AG04449 (cell line): Measurements from ENCODE around the gene NUCB1.
A peak's percentile ranks its signal among the peaks of the same experiment; 100 is the strongest.

Source experiments
- CTCF ChIA-PET: fragments of 350-600 bp; formaldehyde crosslinking; extraction: SDS; loops from one replicate; lab custom pipeline; 2021; ENCODE audit warnings: antibody characterized with exemption; lab: Yijun Ruan, JAX
- POLR2A ChIA-PET: fragments of 400-600, 350-600 bp; formaldehyde crosslinking; extraction: SDS; loops from one replicate; lab custom pipeline; 2020; ENCODE audit warnings: antibody characterized with exemption, inconsistent platforms; lab: Yijun Ruan, JAX
- DNase-seq: peaks from one replicate; pipeline ENCODE4 v3.0.0-alpha.2; 2010; ENCODE audit warnings: low read depth, low spot score
- H3K4me3 ChIP-seq: 2 replicates; pipeline ENCODE4 v1.5.1; 2011; ENCODE audit warnings: low read depth, mild to moderate bottlenecking, control low read depth, low read length
- TF ChIP-seq, protein P1 (sequence below): IDR thresholded peaks from one replicate; pipeline ENCODE4 v1.5.1; 2011; ENCODE audit warnings: mild to moderate bottlenecking, moderate library complexity, low read length, control low read depth, inconsistent platforms; ENCODE audit not compliant: insufficient read depth; ENCODE audit errors: missing control alignments

Gene NUCB1

GRCh38 chr19:48970139-48970766 is 70.1 kb downstream of the NUCB1 start:
- TF ChIP-seq, protein P1, sequence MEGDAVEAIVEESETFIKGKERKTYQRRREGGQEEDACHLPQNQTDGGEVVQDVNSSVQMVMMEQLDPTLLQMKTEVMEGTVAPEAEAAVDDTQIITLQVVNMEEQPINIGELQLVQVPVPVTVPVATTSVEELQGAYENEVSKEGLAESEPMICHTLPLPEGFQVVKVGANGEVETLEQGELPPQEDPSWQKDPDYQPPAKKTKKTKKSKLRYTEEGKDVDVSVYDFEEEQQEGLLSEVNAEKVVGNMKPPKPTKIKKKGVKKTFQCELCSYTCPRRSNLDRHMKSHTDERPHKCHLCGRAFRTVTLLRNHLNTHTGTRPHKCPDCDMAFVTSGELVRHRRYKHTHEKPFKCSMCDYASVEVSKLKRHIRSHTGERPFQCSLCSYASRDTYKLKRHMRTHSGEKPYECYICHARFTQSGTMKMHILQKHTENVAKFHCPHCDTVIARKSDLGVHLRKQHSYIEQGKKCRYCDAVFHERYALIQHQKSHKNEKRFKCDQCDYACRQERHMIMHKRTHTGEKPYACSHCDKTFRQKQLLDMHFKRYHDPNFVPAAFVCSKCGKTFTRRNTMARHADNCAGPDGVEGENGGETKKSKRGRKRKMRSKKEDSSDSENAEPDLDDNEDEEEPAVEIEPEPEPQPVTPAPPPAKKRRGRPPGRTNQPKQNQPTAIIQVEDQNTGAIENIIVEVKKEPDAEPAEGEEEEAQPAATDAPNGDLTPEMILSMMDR, result no peak
- CTCF ChIA-PET, result interaction anchor here (0.6 to 8.9 kb wide), 40 partner anchors 9 to 325 kb away, joined by 3 to 141 read pairs (median 6); partner anchors contain the start of genes BCAT2, CA11, GYS1 and HSD17B14
- no peak overlapping the region for H3K4me3 ChIP-seq
- DNase-seq, result no peak
- POLR2A ChIA-PET, result interaction anchor here (0.8 to 7.5 kb wide), 3 partner anchors 21 to 95 kb away, joined by 3 to 119 read pairs (median 6); partner anchors contain the start of gene PPP1R15A

GRCh38 chr19:48970923-48971395 is 70.8 kb downstream of the NUCB1 start:
- CTCF ChIA-PET, result interaction anchor here (0.6 to 8.9 kb wide), 40 partner anchors 9 to 325 kb away, joined by 3 to 141 read pairs (median 6); partner anchors contain the start of genes BCAT2, CA11, GYS1 and HSD17B14
- TF ChIP-seq, protein P1, result peak; percentile 94
- POLR2A ChIA-PET, result interaction anchor here (0.8 to 7.5 kb wide), 3 partner anchors 21 to 95 kb away, joined by 3 to 119 read pairs (median 6); partner anchors contain the start of gene PPP1R15A
- H3K4me3 ChIP-seq, result no peak overlapping the region
- no peak for DNase-seq
